C4-2B (cell line): Measurements from ENCODE around the gene NAA40.

ENCODE experiments used
- CTCF ChIP-seq: fragments of 450-650 bp; conservative IDR thresholded peaks from 2 replicates; pipeline ENCODE4 v1.5.1; 2017; ENCODE audit warnings: mild to moderate bottlenecking
- ZFX ChIP-seq: fragments of 450-650 bp; IDR thresholded peaks from 2 replicates; pipeline ENCODE4 v1.6.1; 2017

- TF ChIP-seq CTCF (no peak), ZFX (no peak)
These were observed 67.6 kb downstream of the NAA40 start for GRCh38 chr11:64006398-64006797.
